NB4 (cell line): ENCODE results near the gene KCNQ5.

ENCODE experiments used
- DNase-seq: peaks from one replicate; pipeline ENCODE4 v3.0.0; 2010; ENCODE audit warnings: low read depth
- H3K4me3 ChIP-seq: one replicate; pipeline ENCODE4 v1.5.1; 2011; ENCODE audit warnings: mild to moderate bottlenecking, low read depth, low read length, moderate library complexity
- MYC ChIP-seq: IDR thresholded peaks from 2 replicates; pipeline ENCODE4 v1.6.1; 2011; ENCODE audit warnings: low read depth, low read length
- POLR2A ChIP-seq: IDR thresholded peaks from 2 replicates; pipeline ENCODE4 v1.6.1; 2011; ENCODE audit warnings: mild to moderate bottlenecking; ENCODE audit not compliant: insufficient read length; ENCODE audit errors: extremely low read depth
- TF ChIP-seq, protein P1 (sequence below): IDR thresholded peaks from one replicate; pipeline ENCODE4 v1.5.1; 2012; ENCODE audit warnings: low read depth, low read length
- TF ChIP-seq, protein P2 (sequence below): IDR thresholded peaks from 2 replicates; pipeline ENCODE4 v1.6.1; 2011; ENCODE audit warnings: low read depth, low read length

Gene KCNQ5

DNA sequence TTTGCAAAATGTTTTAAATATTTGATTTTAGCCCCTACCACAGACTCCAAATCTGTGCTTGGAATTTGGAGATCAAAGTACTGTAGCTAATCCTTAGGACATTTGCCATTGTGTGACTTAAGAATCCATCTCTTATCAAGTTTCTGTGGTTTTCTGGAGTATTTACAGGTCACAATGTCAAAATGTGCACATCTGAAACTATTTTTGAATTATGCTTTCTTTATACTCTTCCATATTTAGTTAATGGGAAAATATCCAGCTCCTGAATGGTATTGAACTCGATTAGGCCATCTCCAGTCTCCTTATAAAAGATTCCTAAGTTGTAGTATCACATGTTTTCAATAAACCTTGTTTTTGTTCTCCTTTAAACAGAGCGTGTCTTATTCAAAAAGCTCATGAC is 441.0 kb downstream of the KCNQ5 start:
- TF ChIP-seq, protein P1, sequence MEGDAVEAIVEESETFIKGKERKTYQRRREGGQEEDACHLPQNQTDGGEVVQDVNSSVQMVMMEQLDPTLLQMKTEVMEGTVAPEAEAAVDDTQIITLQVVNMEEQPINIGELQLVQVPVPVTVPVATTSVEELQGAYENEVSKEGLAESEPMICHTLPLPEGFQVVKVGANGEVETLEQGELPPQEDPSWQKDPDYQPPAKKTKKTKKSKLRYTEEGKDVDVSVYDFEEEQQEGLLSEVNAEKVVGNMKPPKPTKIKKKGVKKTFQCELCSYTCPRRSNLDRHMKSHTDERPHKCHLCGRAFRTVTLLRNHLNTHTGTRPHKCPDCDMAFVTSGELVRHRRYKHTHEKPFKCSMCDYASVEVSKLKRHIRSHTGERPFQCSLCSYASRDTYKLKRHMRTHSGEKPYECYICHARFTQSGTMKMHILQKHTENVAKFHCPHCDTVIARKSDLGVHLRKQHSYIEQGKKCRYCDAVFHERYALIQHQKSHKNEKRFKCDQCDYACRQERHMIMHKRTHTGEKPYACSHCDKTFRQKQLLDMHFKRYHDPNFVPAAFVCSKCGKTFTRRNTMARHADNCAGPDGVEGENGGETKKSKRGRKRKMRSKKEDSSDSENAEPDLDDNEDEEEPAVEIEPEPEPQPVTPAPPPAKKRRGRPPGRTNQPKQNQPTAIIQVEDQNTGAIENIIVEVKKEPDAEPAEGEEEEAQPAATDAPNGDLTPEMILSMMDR = no peak
- no peak for TF ChIP-seq MYC
- no peak for TF ChIP-seq POLR2A
- TF ChIP-seq, protein P2, sequence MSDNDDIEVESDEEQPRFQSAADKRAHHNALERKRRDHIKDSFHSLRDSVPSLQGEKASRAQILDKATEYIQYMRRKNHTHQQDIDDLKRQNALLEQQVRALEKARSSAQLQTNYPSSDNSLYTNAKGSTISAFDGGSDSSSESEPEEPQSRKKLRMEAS = no peak
- H3K4me3 ChIP-seq = no peak overlapping the region

DNA sequence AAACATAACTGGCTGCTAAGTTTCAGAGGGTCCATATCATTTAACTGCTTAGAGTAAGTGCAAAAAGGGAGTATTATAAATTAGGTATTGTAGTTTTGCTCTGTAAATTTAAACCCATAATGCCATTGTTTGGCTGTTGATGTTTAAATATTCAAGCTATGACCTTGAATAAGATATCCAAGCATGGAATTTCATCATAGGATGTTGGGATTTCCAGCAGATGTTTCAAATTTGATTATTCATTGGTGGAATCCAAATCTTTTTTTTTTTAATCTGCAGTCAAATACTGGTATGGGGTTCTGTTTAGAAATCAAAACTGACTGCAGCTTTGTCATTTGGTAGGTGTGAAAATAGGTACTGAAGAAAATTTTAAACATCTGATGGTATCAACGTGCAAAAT is 442.4 kb downstream of the KCNQ5 start:
- TF ChIP-seq, protein P2 = no peak
- TF ChIP-seq, protein P1 = no peak
- TF ChIP-seq POLR2A = no peak
- no peak for TF ChIP-seq MYC
- no peak overlapping the region for H3K4me3 ChIP-seq
- DNase-seq = no peak

More for the DNA sequence above, 441.0 kb downstream of the KCNQ5 start:
- no peak for DNase-seq

DNA sequence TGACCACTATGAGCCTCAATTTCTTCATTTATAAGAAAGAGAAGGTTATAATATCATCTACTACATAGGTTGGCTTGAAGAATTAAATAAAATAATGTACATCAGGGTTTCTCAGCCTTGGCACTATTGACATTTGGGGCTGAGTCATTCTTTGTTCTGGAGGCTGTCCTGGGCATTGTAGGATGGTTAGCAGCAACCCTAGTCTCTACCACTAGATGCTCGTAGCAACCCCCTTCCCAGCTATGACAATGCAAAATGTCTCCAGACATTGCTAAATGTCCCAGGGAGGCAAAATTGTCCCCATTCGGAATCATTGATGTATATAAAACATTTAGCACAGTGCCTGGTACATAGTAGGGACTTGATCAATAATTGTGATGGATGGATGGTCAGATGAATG is 451.4 kb downstream of the KCNQ5 start:
- DNase-seq = no peak
- no peak overlapping the region for H3K4me3 ChIP-seq
- TF ChIP-seq, protein P1 = no peak
- TF ChIP-seq, protein P2 = no peak
- TF ChIP-seq POLR2A (no peak), MYC (no peak)

DNA sequence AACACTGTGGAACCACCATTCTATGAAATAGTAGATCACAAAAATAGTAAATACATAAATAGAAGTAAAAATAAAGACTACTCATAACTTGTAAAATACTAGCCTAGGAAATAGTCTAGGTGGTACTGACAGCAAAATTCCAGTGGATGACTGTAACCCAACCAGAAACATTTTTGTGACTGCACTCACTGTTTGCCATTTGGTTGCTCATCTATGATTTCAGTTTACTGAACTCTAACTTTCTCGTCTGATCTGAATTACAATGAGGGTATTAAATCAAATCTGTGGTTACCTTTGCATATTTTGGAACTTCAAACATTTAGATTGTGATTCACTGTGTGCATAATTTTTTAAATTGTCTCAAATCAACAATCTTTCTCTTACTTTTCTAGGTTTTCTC is 452.3 kb downstream of the KCNQ5 start:
- TF ChIP-seq, protein P2 = no peak
- TF ChIP-seq, protein P1 = no peak
- TF ChIP-seq MYC = no peak
- no peak for TF ChIP-seq POLR2A
- no peak for DNase-seq
- no peak overlapping the region for H3K4me3 ChIP-seq

DNA sequence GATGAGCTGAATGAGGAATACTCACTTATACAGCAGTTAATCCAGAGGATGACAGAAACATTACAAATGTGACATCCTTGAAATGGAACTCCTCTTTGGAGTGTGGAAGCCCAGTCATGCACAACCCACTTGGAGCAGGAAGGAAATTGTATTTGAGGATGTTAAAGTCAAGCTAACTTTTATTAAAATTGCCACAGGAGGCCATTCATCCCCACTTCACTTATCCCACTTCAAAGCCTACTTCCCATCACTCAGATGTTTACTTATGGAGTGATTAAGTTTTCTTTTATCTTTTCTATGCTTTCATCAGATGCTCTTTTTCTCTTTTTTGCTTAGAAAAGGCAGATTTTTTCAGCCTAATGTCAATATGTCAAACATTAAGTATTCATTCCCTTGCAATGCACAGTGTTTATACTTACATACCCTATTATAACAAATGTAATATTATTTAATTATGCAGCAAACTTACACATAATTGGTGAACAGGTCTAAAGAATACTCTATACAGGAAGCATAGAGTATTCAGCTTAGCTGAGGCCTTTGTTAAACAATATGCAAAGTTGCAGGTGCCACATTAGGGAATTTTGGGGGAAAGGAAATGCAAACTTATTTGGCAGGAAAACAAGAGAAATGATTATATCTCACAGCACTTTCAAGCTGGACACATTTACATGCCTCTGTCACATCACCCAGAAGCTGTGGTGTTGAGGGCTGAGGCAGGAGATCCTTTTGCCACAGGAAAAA is 454.5 kb downstream of the KCNQ5 start:
- H3K4me3 ChIP-seq = no peak overlapping the region
- DNase-seq = no peak
- TF ChIP-seq MYC = no peak
- TF ChIP-seq, protein P1 = no peak
- TF ChIP-seq, protein P2 = no peak
